HG02610 (cell line): ENCODE measurements around the gene CALY.
A peak's percentile ranks its signal among the peaks of the same experiment; 100 is the strongest.

ENCODE experiments used
- ATAC-seq: cut with Tn5 transposase; IDR thresholded peaks from one replicate; pipeline ENCODE4 v1.9.1; 2021; ENCODE audit warnings: mild to moderate bottlenecking, moderate library complexity; ENCODE audit not compliant: unreplicated experiment

CALY gene

GRCh38 chr10:133292919-133293809 is 43.5 kb downstream of the CALY start:
- no peak for ATAC-seq

GRCh38 chr10:133289761-133290160 is 46.9 kb downstream of the CALY start:
- no peak for ATAC-seq

GRCh38 chr10:133287832-133288500 is 48.7 kb downstream of the CALY start:
- ATAC-seq = no peak

- ATAC-seq = no peak
These were observed 50.3 kb downstream of the CALY start for GRCh38 chr10:133286366-133286765.

GRCh38 chr10:133285217-133285616 is 51.5 kb downstream of the CALY start:
- no peak for ATAC-seq

- ATAC-seq = no peak
These were observed 52.8 kb downstream of the CALY start for GRCh38 chr10:133283931-133284330.

GRCh38 chr10:133282846-133283390 is 53.8 kb downstream of the CALY start:
- no peak for ATAC-seq

GRCh38 chr10:133281628-133282372 is 54.9 kb downstream of the CALY start:
- ATAC-seq = no peak

GRCh38 chr10:133281084-133281483 is 55.6 kb downstream of the CALY start:
- ATAC-seq = no peak

- no peak for ATAC-seq
These were observed 56.2 kb downstream of the CALY start for GRCh38 chr10:133280391-133281059.

GRCh38 chr10:133279326-133280226 is 57.1 kb downstream of the CALY start:
- no peak for ATAC-seq

- ATAC-seq = peak; percentile 37
These were observed 58.0 kb downstream of the CALY start for GRCh38 chr10:133278577-133279265.

GRCh38 chr10:133277993-133278576 is 58.6 kb downstream of the CALY start:
- no peak for ATAC-seq

- ATAC-seq = no peak
These were observed 59.3 kb downstream of the CALY start for GRCh38 chr10:133277277-133277992.

GRCh38 chr10:133276435-133277201 is 60.1 kb downstream of the CALY start, which contains the start of gene ADAM8:
Gene ADAM8, minus strand, starts transcription at chr10:133276868. Its CDS starts 51 bp downstream, at chr10:133276817.
- ATAC-seq = peak; percentile 39

- ATAC-seq = no peak
These were observed 60.6 kb downstream of the CALY start for GRCh38 chr10:133276100-133276434.

GRCh38 chr10:133275684-133276092 is 61.0 kb downstream of the CALY start:
- ATAC-seq = peak; percentile 21
